DOHH2 (cell line): ENCODE measurements around the gene MACROD2.

Source experiments
- H3F3A ChIP-seq: fragments of 200-600 bp; sonication (generic), shearing (Covaris generic); 2 replicates; pipeline ENCODE4 v1.6.0; 2016; ENCODE audit warnings: antibody characterized with exemption, mild to moderate bottlenecking; ENCODE audit not compliant: control insufficient read depth, insufficient read depth
- H3K27ac ChIP-seq: fragments of 200-600 bp; sonication (generic); 2 replicates; pipeline ENCODE4 v1.5.1; 2014; ENCODE audit warnings: low read depth, mild to moderate bottlenecking, low read length, moderate library complexity
- H3K27me3 ChIP-seq: fragments of 200-600 bp; sonication (generic); 2 replicates; pipeline ENCODE4 v1.6.1; 2014; ENCODE audit warnings: mild to moderate bottlenecking, low read length, mixed read lengths; ENCODE audit not compliant: control insufficient read depth
- H3K36me3 ChIP-seq: fragments of 200-600 bp; sonication (generic); 2 replicates; pipeline ENCODE4 v1.6.1; 2014; ENCODE audit warnings: mild to moderate bottlenecking, low read length, moderate library complexity, mixed read lengths; ENCODE audit not compliant: control insufficient read depth
- H3K4me1 ChIP-seq: fragments of 200-600 bp; sonication (generic); 2 replicates; pipeline ENCODE4 v1.6.1; 2014; ENCODE audit warnings: mild to moderate bottlenecking, low read length, mixed read lengths; ENCODE audit not compliant: control insufficient read depth
- H3K4me2 ChIP-seq: fragments of 200-600 bp; sonication (generic); 2 replicates; pipeline ENCODE4 v1.6.0; 2014; ENCODE audit warnings: mild to moderate bottlenecking, low read length, moderate library complexity
- H3K4me3 ChIP-seq: fragments of 200-600 bp; sonication (generic); 2 replicates; pipeline ENCODE4 v1.5.1; 2014; ENCODE audit warnings: mild to moderate bottlenecking, low read length, mixed read lengths
- H3K79me2 ChIP-seq: fragments of 200-600 bp; sonication (generic); 2 replicates; pipeline ENCODE4 v1.6.1; 2014; ENCODE audit warnings: mild to moderate bottlenecking, low read length, mixed read lengths; ENCODE audit not compliant: control insufficient read depth
- H3K9me2 ChIP-seq: fragments of 200-600 bp; sonication (generic); replicated peaks from 2 replicates; pipeline ENCODE4 v1.6.1; 2014; ENCODE audit warnings: mild to moderate bottlenecking, low read length, mixed read lengths; ENCODE audit not compliant: control insufficient read depth
- H3K9me3 ChIP-seq: fragments of 200-600 bp; sonication (generic); 2 replicates; pipeline ENCODE4 v1.6.1; 2014; ENCODE audit warnings: antibody characterized with exemption, low read length, mixed read lengths; ENCODE audit not compliant: control insufficient read depth, insufficient read depth
- H4K20me1 ChIP-seq: fragments of 200-600 bp; sonication (generic); 2 replicates; pipeline ENCODE4 v1.6.0; 2014; ENCODE audit warnings: low read depth, mild to moderate bottlenecking, antibody characterized with exemption, low read length, moderate library complexity; ENCODE audit not compliant: control insufficient read depth, insufficient read depth
- EZH2phosphoT487 ChIP-seq: fragments of 200-600 bp; sonication (generic); IDR thresholded peaks from 2 replicates; pipeline ENCODE4 v1.6.1; 2017; ENCODE audit warnings: borderline replicate concordance, mild to moderate bottlenecking, antibody characterized with exemption, low read length, moderate library complexity, mixed read lengths
- TF ChIP-seq, protein P1 (sequence below): fragments of 200-600 bp; sonication (generic); IDR thresholded peaks from one replicate; pipeline ENCODE4 v1.5.1; 2014; ENCODE audit warnings: antibody characterized with exemption, mild to moderate bottlenecking, low read depth, low read length; ENCODE audit not compliant: poor library complexity, severe bottlenecking

The MACROD2 gene

GRCh38 chr20:15632680-15633079, 1637.4 kb downstream of the MACROD2 start:
- Histone ChIP-seq H3K9me2 (no peaks in the 10 kb centered on the region), H3F3A (no peaks in the 10 kb centered on the region), H3K9me3 (no peaks in the 10 kb centered on the region), H3K36me3 (no peaks in the 10 kb centered on the region), H3K79me2 (no peaks in the 10 kb centered on the region), H4K20me1 (no peaks in the 10 kb centered on the region), H3K4me1 (no peaks in the 10 kb centered on the region), H3K27ac (no peak overlapping the region), H3K4me2 (no peak overlapping the region), H3K27me3 (no peaks in the 10 kb centered on the region), H3K4me3 (no peak overlapping the region)
- TF ChIP-seq, protein P1, sequence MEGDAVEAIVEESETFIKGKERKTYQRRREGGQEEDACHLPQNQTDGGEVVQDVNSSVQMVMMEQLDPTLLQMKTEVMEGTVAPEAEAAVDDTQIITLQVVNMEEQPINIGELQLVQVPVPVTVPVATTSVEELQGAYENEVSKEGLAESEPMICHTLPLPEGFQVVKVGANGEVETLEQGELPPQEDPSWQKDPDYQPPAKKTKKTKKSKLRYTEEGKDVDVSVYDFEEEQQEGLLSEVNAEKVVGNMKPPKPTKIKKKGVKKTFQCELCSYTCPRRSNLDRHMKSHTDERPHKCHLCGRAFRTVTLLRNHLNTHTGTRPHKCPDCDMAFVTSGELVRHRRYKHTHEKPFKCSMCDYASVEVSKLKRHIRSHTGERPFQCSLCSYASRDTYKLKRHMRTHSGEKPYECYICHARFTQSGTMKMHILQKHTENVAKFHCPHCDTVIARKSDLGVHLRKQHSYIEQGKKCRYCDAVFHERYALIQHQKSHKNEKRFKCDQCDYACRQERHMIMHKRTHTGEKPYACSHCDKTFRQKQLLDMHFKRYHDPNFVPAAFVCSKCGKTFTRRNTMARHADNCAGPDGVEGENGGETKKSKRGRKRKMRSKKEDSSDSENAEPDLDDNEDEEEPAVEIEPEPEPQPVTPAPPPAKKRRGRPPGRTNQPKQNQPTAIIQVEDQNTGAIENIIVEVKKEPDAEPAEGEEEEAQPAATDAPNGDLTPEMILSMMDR = no peak
- no peak for TF ChIP-seq EZH2phosphoT487

GRCh38 chr20:15634102-15634501, 1638.8 kb downstream of the MACROD2 start:
- no peak for TF ChIP-seq EZH2phosphoT487
- TF ChIP-seq, protein P1 = no peak
- H3K27ac ChIP-seq = no peak overlapping the region
- H3K4me3 ChIP-seq = no peak overlapping the region
- H3K4me2 ChIP-seq = no peak overlapping the region
- no peaks in the 10 kb centered on the region for H3F3A ChIP-seq
- no peaks in the 10 kb centered on the region for H3K4me1 ChIP-seq
- no peaks in the 10 kb centered on the region for H3K27me3 ChIP-seq
- H3K9me3 ChIP-seq = no peaks in the 10 kb centered on the region
- no peaks in the 10 kb centered on the region for H3K79me2 ChIP-seq
- no peaks in the 10 kb centered on the region for H3K9me2 ChIP-seq
- H4K20me1 ChIP-seq = no peaks in the 10 kb centered on the region
- no peaks in the 10 kb centered on the region for H3K36me3 ChIP-seq

GRCh38 chr20:15637546-15637945, 1642.2 kb downstream of the MACROD2 start:
- Histone ChIP-seq H3K9me3 (no peaks in the 10 kb centered on the region), H3K36me3 (no peaks in the 10 kb centered on the region), H3K4me2 (no peak overlapping the region), H3K4me1 (no peaks in the 10 kb centered on the region), H3K27ac (no peak overlapping the region), H4K20me1 (no peaks in the 10 kb centered on the region), H3K9me2 (no peaks in the 10 kb centered on the region), H3K27me3 (no peaks in the 10 kb centered on the region), H3K79me2 (no peaks in the 10 kb centered on the region), H3K4me3 (no peak overlapping the region), H3F3A (no peaks in the 10 kb centered on the region)
- TF ChIP-seq, protein P1 = no peak
- TF ChIP-seq EZH2phosphoT487 = no peak
